ENCODE measurements around the gene NUDCD2. TPM values are rescaled to one million over a fixed set of nuclear protein-coding genes. Genes with fewer than 3 reads are reported as not detected.

The NUDCD2 gene
- polyA plus RNA-seq, 1 of the 3 experiments (the other 2 are of a cell fraction) = 7.8 TPM

DNA sequence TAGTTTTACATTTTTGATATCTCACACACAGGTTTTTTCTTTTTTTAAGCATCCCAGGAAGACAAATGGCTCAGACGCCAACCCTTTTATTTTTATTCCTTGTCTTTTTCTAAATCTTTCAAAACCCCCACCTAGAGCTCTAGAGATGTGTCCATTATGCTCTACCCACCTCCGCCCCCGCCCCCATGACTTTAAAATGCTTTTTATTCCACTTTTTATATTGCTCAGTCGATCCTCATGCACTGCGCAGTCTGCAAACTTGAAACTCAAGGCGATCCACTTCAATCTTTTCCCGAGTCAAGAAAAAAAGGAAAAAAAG lies 45.1 kb upstream of the NUDCD2 start:
- H2AFZ ChIP-seq (ENCODE audit: low read depth) = peak overlapping the region; percentile 97
- H3K9me2 ChIP-seq = no peaks in the 10 kb centered on the region
- CTCF ChIA-PET = interaction anchor here (0.6 to 1.4 kb wide), 6 partner anchors 11 to 1786 kb away, joined by 3 to 6 read pairs (median 4); no protein-coding TSS in a partner anchor
- peaks cover 0 to 2% of the 10 kb centered on the region in 2 experiments for H3K36me3 ChIP-seq (replicated peaks in 1 of 2; ENCODE audit: control insufficient read depth in 1 of 2, insufficient read depth in 2 of 2, low read length in 1 of 2)
- H3K9me3 ChIP-seq = no peaks in the 10 kb centered on the region
- H3K9ac ChIP-seq = peak overlapping the region; percentile 87
- WGBS (ENCODE audit: low lambda C conversion rate) = 2% methylated on average over 7 of the region's 7 CpGs
- peak overlapping the region; percentile 70 to 86 for H3K4me3 ChIP-seq (ENCODE audit: low read depth in 2 of 2, low read length in 1 of 2)
- peak overlapping the region; percentile 92 to 95 for H3K27ac ChIP-seq (ENCODE audit: low read depth in 2 of 2, low read length in 1 of 2)
- POLR2A ChIA-PET = interaction anchor here (0.7 to 2.1 kb wide), 4 partner anchors 44 to 84 kb away, joined by 3 to 11 read pairs (median 3); partner anchors contain the start of genes CCNG1, HMMR and NUDCD2
- TF ChIP-seq TAF1 (IDR thresholded peaks at IDR 0.05; ENCODE audit: borderline replicate concordance, low read depth, low read length) (no peak), MXI1 (IDR thresholded peaks at IDR 0.05; ENCODE audit: low read depth, low read length) (no peak), FOXM1 (IDR thresholded peaks at IDR 0.05; ENCODE audit: low read depth) (no peak), RXRA (IDR thresholded peaks at IDR 0.05; ENCODE audit: borderline replicate concordance, low read depth) (no peak), ELF1 (IDR thresholded peaks at IDR 0.05) (no peak), NFIC (IDR thresholded peaks at IDR 0.05; ENCODE audit: borderline replicate concordance) (no peak), SMC3 (IDR thresholded peaks at IDR 0.05; ENCODE audit: low read depth, low read length) (no peak), YY1 (IDR thresholded peaks at IDR 0.05; ENCODE audit: low read depth) (no peak)
- TF ChIP-seq, protein P1, sequence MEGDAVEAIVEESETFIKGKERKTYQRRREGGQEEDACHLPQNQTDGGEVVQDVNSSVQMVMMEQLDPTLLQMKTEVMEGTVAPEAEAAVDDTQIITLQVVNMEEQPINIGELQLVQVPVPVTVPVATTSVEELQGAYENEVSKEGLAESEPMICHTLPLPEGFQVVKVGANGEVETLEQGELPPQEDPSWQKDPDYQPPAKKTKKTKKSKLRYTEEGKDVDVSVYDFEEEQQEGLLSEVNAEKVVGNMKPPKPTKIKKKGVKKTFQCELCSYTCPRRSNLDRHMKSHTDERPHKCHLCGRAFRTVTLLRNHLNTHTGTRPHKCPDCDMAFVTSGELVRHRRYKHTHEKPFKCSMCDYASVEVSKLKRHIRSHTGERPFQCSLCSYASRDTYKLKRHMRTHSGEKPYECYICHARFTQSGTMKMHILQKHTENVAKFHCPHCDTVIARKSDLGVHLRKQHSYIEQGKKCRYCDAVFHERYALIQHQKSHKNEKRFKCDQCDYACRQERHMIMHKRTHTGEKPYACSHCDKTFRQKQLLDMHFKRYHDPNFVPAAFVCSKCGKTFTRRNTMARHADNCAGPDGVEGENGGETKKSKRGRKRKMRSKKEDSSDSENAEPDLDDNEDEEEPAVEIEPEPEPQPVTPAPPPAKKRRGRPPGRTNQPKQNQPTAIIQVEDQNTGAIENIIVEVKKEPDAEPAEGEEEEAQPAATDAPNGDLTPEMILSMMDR (IDR thresholded peaks at IDR 0.05) = no peak
- TF ChIP-seq, protein P2, sequence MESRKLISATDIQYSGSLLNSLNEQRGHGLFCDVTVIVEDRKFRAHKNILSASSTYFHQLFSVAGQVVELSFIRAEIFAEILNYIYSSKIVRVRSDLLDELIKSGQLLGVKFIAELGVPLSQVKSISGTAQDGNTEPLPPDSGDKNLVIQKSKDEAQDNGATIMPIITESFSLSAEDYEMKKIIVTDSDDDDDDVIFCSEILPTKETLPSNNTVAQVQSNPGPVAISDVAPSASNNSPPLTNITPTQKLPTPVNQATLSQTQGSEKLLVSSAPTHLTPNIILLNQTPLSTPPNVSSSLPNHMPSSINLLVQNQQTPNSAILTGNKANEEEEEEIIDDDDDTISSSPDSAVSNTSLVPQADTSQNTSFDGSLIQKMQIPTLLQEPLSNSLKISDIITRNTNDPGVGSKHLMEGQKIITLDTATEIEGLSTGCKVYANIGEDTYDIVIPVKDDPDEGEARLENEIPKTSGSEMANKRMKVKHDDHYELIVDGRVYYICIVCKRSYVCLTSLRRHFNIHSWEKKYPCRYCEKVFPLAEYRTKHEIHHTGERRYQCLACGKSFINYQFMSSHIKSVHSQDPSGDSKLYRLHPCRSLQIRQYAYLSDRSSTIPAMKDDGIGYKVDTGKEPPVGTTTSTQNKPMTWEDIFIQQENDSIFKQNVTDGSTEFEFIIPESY (IDR thresholded peaks at IDR 0.05; ENCODE audit: borderline replicate concordance, low read depth) = no peak
- TF ChIP-seq, protein P3, sequence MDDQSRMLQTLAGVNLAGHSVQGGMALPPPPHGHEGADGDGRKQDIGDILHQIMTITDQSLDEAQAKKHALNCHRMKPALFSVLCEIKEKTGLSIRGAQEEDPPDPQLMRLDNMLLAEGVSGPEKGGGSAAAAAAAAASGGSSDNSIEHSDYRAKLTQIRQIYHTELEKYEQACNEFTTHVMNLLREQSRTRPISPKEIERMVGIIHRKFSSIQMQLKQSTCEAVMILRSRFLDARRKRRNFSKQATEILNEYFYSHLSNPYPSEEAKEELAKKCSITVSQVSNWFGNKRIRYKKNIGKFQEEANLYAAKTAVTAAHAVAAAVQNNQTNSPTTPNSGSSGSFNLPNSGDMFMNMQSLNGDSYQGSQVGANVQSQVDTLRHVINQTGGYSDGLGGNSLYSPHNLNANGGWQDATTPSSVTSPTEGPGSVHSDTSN (IDR thresholded peaks at IDR 0.05) = no peak
- peaks cover 17 to 25% of the 10 kb centered on the region in 2 experiments for H3K4me1 ChIP-seq (ENCODE audit: control insufficient read depth in 1 of 2, insufficient read depth in 2 of 2, low read depth in 1 of 2, low read length in 1 of 2)
- peaks cover 13% of the 10 kb centered on the region for H3F3A ChIP-seq (replicated peaks; ENCODE audit: insufficient read depth)
- no peaks in the 10 kb centered on the region for H3K27me3 ChIP-seq (ENCODE audit: insufficient read depth)
- peak overlapping the region; percentile 87 for H3K4me2 ChIP-seq
- no peak for DNase-seq
- peaks cover 55% of the 10 kb centered on the region for H3K79me2 ChIP-seq (ENCODE audit: insufficient read depth)
- H4K20me1 ChIP-seq (ENCODE audit: insufficient read depth) = peaks cover 40% of the 10 kb centered on the region
